Activated naive CD8-positive, alpha-beta T cell treated with anti-CD3 and anti-CD28 coated beads for 36 hours (primary cell): ENCODE measurements around the gene SLC27A4. TPM values are rescaled to one million over a fixed set of nuclear protein-coding genes. Genes with fewer than 3 reads are reported as not detected.

Experiments used
- DNase-seq: peaks from one replicate; pipeline ENCODE4 v3.0.0; 2021
- H3K27ac Mint-ChIP-seq: one replicate; pipeline ENCODE4 v1.8.0; 2022; ENCODE audit warnings: mild to moderate bottlenecking, moderate library complexity, mixed read lengths
- H3K27me3 Mint-ChIP-seq: one replicate; pipeline ENCODE4 v1.8.0; 2022; ENCODE audit warnings: mild to moderate bottlenecking, mixed read lengths
- H3K36me3 Mint-ChIP-seq: one replicate; pipeline ENCODE4 v1.8.0; 2021; ENCODE audit warnings: mild to moderate bottlenecking, mixed read lengths
- H3K4me1 Mint-ChIP-seq: one replicate; pipeline ENCODE4 v1.8.0; 2021; ENCODE audit warnings: mixed read lengths
- H3K4me3 Mint-ChIP-seq: one replicate; pipeline ENCODE4 v1.8.0; 2022; ENCODE audit warnings: mild to moderate bottlenecking, moderate library complexity, mixed read lengths
- H3K9me3 Mint-ChIP-seq: one replicate; pipeline ENCODE4 v1.8.0; 2022; ENCODE audit warnings: mixed read lengths
- total RNA-seq, 2 experiments: library from RNA; stranded (reverse); gene quantifications; one replicate each; pipeline ENCODE4 v1.2.3, GENCODE V29; 2021

Gene SLC27A4
- total RNA-seq, 2 experiments from 2014 or later, result 21.0 to 22.8 TPM

GRCh38 chr9:128342971-128343680 is 2.8 kb downstream of the SLC27A4 start:
- no peak overlapping the region for H3K4me3 Mint-ChIP-seq
- H3K9me3 Mint-ChIP-seq, result no peaks in the 10 kb centered on the region
- no peaks in the 10 kb centered on the region for H3K27me3 Mint-ChIP-seq

GRCh38 chr9:128343855-128344254 is 3.5 kb downstream of the SLC27A4 start:
- H3K4me1 Mint-ChIP-seq, result peaks cover 9% of the 10 kb centered on the region
- H3K4me3 Mint-ChIP-seq, result no peak overlapping the region
- no peaks in the 10 kb centered on the region for H3K27me3 Mint-ChIP-seq
- H3K9me3 Mint-ChIP-seq, result no peaks in the 10 kb centered on the region
- H3K36me3 Mint-ChIP-seq, result peaks cover 6% of the 10 kb centered on the region
- DNase-seq, result no peak
- H3K27ac Mint-ChIP-seq, result no peak overlapping the region

More at GRCh38 chr9:128342971-128343680, 2.8 kb downstream of the SLC27A4 start:
- Mint-ChIP-seq H3K4me1 (peaks cover 9% of the 10 kb centered on the region), H3K27ac (no peak overlapping the region), H3K36me3 (peaks cover 6% of the 10 kb centered on the region)
- no peak for DNase-seq

DNA sequence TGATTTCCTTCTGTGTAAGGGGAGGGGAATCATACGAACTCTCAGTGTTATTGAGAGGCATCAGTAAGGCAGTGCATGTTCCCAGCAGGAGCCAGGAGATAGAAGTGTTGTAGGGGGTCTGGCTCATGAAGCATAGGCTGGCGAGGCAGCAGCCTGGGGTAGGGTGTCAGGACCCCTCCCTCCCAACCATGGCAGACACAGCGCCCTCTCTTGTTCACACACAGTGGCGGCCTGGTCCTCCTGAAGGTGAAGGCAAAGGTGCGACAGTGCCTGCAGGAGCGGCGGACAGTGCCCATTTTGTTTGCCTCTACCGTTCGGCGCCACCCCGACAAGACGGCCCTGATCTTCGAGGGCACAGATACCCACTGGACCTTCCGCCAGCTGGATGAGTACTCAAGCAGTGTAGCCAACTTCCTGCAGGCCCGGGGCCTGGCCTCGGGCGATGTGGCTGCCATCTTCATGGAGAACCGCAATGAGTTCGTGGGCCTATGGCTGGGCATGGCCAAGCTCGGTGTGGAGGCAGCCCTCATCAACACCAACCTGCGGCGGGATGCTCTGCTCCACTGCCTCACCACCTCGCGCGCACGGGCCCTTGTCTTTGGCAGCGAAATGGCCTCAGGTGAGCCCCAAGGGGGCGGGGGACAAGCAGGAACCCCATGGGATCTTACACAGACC is 4.7 kb downstream of the SLC27A4 start:
- H3K27ac Mint-ChIP-seq, result no peak overlapping the region
- no peak overlapping the region for H3K4me3 Mint-ChIP-seq
- DNase-seq, result no peak
- H3K36me3 Mint-ChIP-seq, result peaks cover 6% of the 10 kb centered on the region
- H3K9me3 Mint-ChIP-seq, result no peaks in the 10 kb centered on the region
- H3K4me1 Mint-ChIP-seq, result peaks cover 6% of the 10 kb centered on the region
- H3K27me3 Mint-ChIP-seq, result no peaks in the 10 kb centered on the region

- H3K4me1 Mint-ChIP-seq, result no peaks in the 10 kb centered on the region
- no peaks in the 10 kb centered on the region for H3K27me3 Mint-ChIP-seq
- H3K9me3 Mint-ChIP-seq, result no peaks in the 10 kb centered on the region
- H3K4me3 Mint-ChIP-seq, result no peak overlapping the region
- H3K27ac Mint-ChIP-seq, result no peak overlapping the region
- DNase-seq, result no peak
- H3K36me3 Mint-ChIP-seq, result peaks cover 3% of the 10 kb centered on the region
Measured at GRCh38 chr9:128349125-128349524, 8.8 kb downstream of the SLC27A4 start.

GRCh38 chr9:128349772-128350171 is 9.4 kb downstream of the SLC27A4 start:
- Mint-ChIP-seq H3K4me3 (no peak overlapping the region), H3K27me3 (no peaks in the 10 kb centered on the region), H3K4me1 (no peaks in the 10 kb centered on the region), H3K36me3 (peaks cover 3% of the 10 kb centered on the region), H3K27ac (no peak overlapping the region), H3K9me3 (no peaks in the 10 kb centered on the region)
- no peak for DNase-seq

DNA sequence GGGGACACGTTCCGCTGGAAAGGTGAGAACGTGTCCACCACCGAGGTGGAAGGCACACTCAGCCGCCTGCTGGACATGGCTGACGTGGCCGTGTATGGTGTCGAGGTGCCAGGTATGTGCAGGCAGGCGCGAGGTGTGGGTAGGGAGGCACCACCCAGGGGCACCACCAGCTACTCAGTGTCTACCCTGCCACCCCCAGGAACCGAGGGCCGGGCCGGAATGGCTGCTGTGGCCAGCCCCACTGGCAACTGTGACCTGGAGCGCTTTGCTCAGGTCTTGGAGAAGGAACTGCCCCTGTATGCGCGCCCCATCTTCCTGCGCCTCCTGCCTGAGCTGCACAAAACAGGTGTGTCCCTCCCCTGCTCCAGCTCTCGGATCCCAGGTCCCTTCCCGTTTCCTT is 15.1 kb downstream of the SLC27A4 start:
- Mint-ChIP-seq H3K36me3 (peaks cover 11% of the 10 kb centered on the region), H3K27ac (no peak overlapping the region), H3K27me3 (no peaks in the 10 kb centered on the region), H3K4me1 (no peaks in the 10 kb centered on the region), H3K4me3 (no peak overlapping the region), H3K9me3 (no peaks in the 10 kb centered on the region)
- DNase-seq, result no peak

DNA sequence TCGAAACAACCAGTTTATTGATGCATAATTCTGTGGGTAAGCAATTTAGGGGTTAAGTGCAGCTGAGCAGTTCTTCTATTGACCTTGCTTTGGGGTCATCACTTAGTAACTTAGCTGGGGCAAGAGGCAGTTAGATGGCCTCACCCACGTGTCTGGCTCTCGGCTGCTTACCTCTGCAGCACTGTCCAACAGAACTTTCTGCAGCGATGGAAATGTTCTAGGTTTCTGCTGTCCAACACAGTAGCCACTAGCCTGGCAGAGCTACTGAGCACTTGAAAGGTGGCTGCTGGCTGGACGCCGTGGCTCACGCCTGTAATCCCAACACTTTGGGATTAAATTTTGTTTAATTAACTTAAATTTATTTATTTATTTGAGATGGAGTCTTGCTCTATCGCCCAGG is 17.8 kb downstream of the SLC27A4 start:
- no peak overlapping the region for H3K4me3 Mint-ChIP-seq

GRCh38 chr9:128358861-128359260 is 18.5 kb downstream of the SLC27A4 start:
- Mint-ChIP-seq H3K4me1 (peaks cover 16% of the 10 kb centered on the region), H3K4me3 (no peak overlapping the region), H3K27ac (no peak overlapping the region), H3K36me3 (peaks cover 9% of the 10 kb centered on the region), H3K27me3 (no peaks in the 10 kb centered on the region), H3K9me3 (no peaks in the 10 kb centered on the region)
- no peak for DNase-seq

More for the DNA sequence above, 17.8 kb downstream of the SLC27A4 start:
- Mint-ChIP-seq H3K9me3 (no peaks in the 10 kb centered on the region), H3K4me1 (peaks cover 16% of the 10 kb centered on the region), H3K36me3 (peaks cover 9% of the 10 kb centered on the region), H3K27ac (no peak overlapping the region), H3K27me3 (no peaks in the 10 kb centered on the region)
- DNase-seq, result no peak

GRCh38 chr9:128360826-128361225 is 20.5 kb downstream of the SLC27A4 start:
- H3K27ac Mint-ChIP-seq, result no peak overlapping the region
- H3K9me3 Mint-ChIP-seq, result no peaks in the 10 kb centered on the region
- peaks cover 23% of the 10 kb centered on the region for H3K4me1 Mint-ChIP-seq
- H3K4me3 Mint-ChIP-seq, result no peak overlapping the region
- H3K27me3 Mint-ChIP-seq, result no peaks in the 10 kb centered on the region
- no peak for DNase-seq
- peaks cover 8% of the 10 kb centered on the region for H3K36me3 Mint-ChIP-seq

DNA sequence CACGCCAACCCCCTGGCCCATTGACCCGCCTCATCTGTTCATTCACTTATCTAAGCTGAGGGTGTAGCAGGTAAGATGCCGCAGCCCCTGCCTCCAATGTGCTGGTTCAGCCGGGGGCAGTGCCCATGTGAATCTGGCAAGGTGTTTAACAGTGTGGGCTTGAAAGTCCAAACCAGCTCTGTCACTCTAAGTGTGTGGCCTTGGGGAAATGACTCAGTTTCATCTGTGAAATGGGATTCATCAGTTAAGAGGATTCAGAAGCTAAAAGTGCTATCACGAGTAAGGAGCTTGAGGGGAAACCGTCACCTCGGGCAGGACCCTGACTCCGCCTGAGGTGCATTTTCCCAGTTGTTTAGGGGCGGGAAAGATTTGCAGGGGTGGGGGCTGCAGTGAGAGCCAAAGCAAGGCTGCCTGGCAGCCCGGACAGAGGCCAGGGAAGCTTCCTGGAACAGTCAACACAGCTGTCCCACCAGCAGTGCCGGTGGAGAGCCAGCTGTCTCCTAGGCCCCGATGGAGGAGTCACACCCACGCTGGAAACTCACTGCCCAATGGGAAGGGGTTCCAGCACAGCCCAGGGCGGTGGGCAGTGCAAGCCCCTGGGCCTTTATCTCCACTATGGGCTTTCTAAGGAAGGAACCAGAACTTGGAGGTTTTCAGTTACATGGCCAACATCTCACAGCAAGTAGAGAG is 21.1 kb downstream of the SLC27A4 start:
- H3K27me3 Mint-ChIP-seq, result no peaks in the 10 kb centered on the region
- peaks cover 4% of the 10 kb centered on the region for H3K36me3 Mint-ChIP-seq
- no peaks in the 10 kb centered on the region for H3K9me3 Mint-ChIP-seq
- H3K4me3 Mint-ChIP-seq, result no peak overlapping the region
- peak overlapping the region; percentile 49 for H3K27ac Mint-ChIP-seq
- no peak for DNase-seq
- H3K4me1 Mint-ChIP-seq, result peaks cover 23% of the 10 kb centered on the region

DNA sequence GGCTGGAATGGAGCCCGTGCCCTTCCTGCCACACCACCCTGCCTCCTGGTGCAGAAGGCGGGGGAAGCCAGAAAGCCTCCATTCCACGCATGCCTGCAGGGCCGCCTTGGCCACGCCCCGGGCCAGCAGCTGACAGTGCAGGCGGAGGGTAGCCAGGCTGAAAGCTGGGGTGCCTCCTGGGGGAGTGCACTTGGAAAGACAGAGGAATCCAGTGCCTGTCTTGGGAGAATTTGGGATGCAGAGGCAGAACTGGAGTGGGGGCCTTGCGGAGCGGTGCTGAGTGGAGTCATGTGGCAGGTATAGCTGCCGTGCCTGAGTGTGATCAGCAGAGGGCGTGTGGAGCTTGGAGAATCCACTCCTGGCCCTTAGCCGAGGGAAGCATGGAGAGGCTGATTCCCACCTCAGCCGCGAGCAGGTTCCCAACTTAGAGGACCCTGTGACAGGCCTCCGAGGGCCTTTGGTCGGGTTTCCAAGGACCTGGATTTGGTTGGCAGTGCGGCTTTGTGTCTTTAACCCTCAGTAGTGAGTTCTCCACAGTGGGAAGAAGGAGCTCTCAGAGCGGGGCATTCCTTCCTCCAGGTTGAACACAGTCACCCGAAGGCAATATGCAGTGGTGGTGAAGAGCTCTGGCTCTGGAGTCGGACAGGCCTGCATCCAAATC is 21.8 kb downstream of the SLC27A4 start:
- Mint-ChIP-seq H3K4me1 (peaks cover 23% of the 10 kb centered on the region), H3K4me3 (peak overlapping the region; percentile 75)

DNA sequence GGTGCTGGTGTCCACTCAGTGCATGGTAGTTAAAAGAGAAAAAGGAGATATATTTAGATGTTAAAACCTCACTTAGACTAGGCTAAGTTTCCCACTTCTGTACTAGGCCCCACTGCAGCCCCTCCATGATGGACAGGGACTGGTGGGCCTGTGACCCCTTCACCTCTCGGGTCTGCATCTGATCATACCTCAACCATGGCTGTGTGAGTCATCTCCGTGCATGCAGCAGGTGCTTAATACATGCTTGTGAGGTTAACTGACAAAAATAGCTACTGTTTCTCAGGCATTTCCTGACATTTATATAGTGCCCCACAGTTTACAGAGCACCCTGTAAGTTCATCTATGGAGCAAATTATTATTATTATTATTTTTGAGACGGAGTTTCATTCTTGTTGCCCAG is 22.4 kb downstream of the SLC27A4 start:
- DNase-seq, result no peak

More for the DNA sequence above, 21.8 kb downstream of the SLC27A4 start:
- Mint-ChIP-seq H3K36me3 (peaks cover 4% of the 10 kb centered on the region), H3K9me3 (no peaks in the 10 kb centered on the region), H3K27ac (peak overlapping the region; percentile 49), H3K27me3 (no peaks in the 10 kb centered on the region)
- DNase-seq, result peak; percentile 69

GRCh38 chr9:128365525-128365924 is 25.2 kb downstream of the SLC27A4 start:
- H3K4me3 Mint-ChIP-seq, result no peak overlapping the region

More for the DNA sequence above, 22.4 kb downstream of the SLC27A4 start:
- Mint-ChIP-seq H3K4me3 (no peak overlapping the region), H3K27ac (no peak overlapping the region), H3K9me3 (no peaks in the 10 kb centered on the region), H3K4me1 (peaks cover 23% of the 10 kb centered on the region), H3K27me3 (no peaks in the 10 kb centered on the region), H3K36me3 (no peaks in the 10 kb centered on the region)

GRCh38 chr9:128369024-128369706 is 28.8 kb downstream of the SLC27A4 start:
- Mint-ChIP-seq H3K27ac (no peak overlapping the region), H3K36me3 (peaks cover 9% of the 10 kb centered on the region), H3K9me3 (no peaks in the 10 kb centered on the region), H3K27me3 (no peaks in the 10 kb centered on the region), H3K4me3 (no peak overlapping the region), H3K4me1 (peaks cover 28% of the 10 kb centered on the region)
- DNase-seq, result no peak

More at GRCh38 chr9:128365525-128365924, 25.2 kb downstream of the SLC27A4 start:
- no peaks in the 10 kb centered on the region for H3K36me3 Mint-ChIP-seq
- H3K4me1 Mint-ChIP-seq, result peaks cover 28% of the 10 kb centered on the region
- no peaks in the 10 kb centered on the region for H3K9me3 Mint-ChIP-seq
- H3K27me3 Mint-ChIP-seq, result no peaks in the 10 kb centered on the region
- no peak for DNase-seq
- H3K27ac Mint-ChIP-seq, result no peak overlapping the region
